OCI-LY3 (cell line): Measurements from ENCODE around the gene EHD3.

Experiments
- H2AFZ ChIP-seq: fragments of 200-600, 300-600 bp; shearing (Covaris generic); 2 replicates; pipeline ENCODE4 v1.6.0; 2014; ENCODE audit warnings: antibody characterized with exemption, low read depth, low read length
- H3K27ac ChIP-seq: fragments of 200-600, 300-600 bp; sonication (generic); 2 replicates; pipeline ENCODE4 v1.5.1; 2014; ENCODE audit warnings: mild to moderate bottlenecking, low read length, moderate library complexity, mixed read lengths
- H3K27me3 ChIP-seq: fragments of 200-600, 300-600 bp; sonication (generic); 2 replicates; pipeline ENCODE4 v1.6.1; 2014; ENCODE audit warnings: low read depth, low read length, mixed read lengths
- H3K36me3 ChIP-seq: fragments of 200-600, 300-600 bp; sonication (generic); replicated peaks from 2 replicates; pipeline ENCODE3; 2014; ENCODE audit warnings: low read depth, low read length, mixed read lengths
- H3K4me1 ChIP-seq: fragments of 300-600, 200-600 bp; sonication (generic); 2 replicates; pipeline ENCODE4 v1.6.1; 2014; ENCODE audit warnings: low read length, mixed read lengths
- H3K4me2 ChIP-seq: fragments of 200-600, 300-600 bp; sonication (generic); 2 replicates; pipeline ENCODE4 v1.6.1; 2014; ENCODE audit warnings: low read length, mixed read lengths
- H3K4me3 ChIP-seq: fragments of 300-600, 200-600 bp; sonication (generic); 2 replicates; pipeline ENCODE4 v1.5.1; 2014; ENCODE audit warnings: antibody characterized with exemption, mild to moderate bottlenecking, low read length, moderate library complexity
- H3K79me2 ChIP-seq: fragments of 300-600, 200-600 bp; shearing (Covaris generic); 2 replicates; pipeline ENCODE4 v1.6.1; 2014; ENCODE audit warnings: mild to moderate bottlenecking, low read length, mixed read lengths
- H3K9ac ChIP-seq: fragments of 300-600, 200-600 bp; shearing (Covaris generic); 2 replicates; pipeline ENCODE4 v1.6.0; 2014; ENCODE audit warnings: mild to moderate bottlenecking, low read length, moderate library complexity
- H3K9me3 ChIP-seq: fragments of 200-600, 300-600 bp; shearing (Covaris generic); 2 replicates; pipeline ENCODE4 v1.6.1; 2014; ENCODE audit warnings: low read length, mixed read lengths; ENCODE audit not compliant: insufficient read depth
- H4K20me1 ChIP-seq: fragments of 200-600, 300-600 bp; sonication (generic); 2 replicates; pipeline ENCODE4 v1.6.1; 2016; ENCODE audit warnings: low read length, mixed read lengths; ENCODE audit not compliant: insufficient read depth
- CTCF ChIP-seq: fragments of 200-600, 300-600 bp; sonication (generic); IDR thresholded peaks from 2 replicates; pipeline ENCODE4 v1.5.1; 2014; ENCODE audit warnings: antibody characterized with exemption, low read length, low read depth
- EZH2phosphoT487 ChIP-seq: fragments of 200-600 bp; shearing (Covaris generic); IDR thresholded peaks from 2 replicates; pipeline ENCODE4 v1.6.1; 2018; ENCODE audit warnings: antibody characterized with exemption, mixed run types, low read depth

The EHD3 gene

GRCh38 chr2:31287654-31288053 lies 53.7 kb downstream of the EHD3 start:
- H3K79me2 ChIP-seq = no peaks in the 10 kb centered on the region
- H4K20me1 ChIP-seq = no peaks in the 10 kb centered on the region

GRCh38 chr2:31294196-31294595 lies 60.2 kb downstream of the EHD3 start:
- H3K27me3 ChIP-seq = no peaks in the 10 kb centered on the region
- H4K20me1 ChIP-seq = no peaks in the 10 kb centered on the region
- no peak overlapping the region for H3K9ac ChIP-seq
- H3K27ac ChIP-seq = peak overlapping the region; percentile 48
- no peak overlapping the region; the same call in 1 of the 2 replicates for H3K4me3 ChIP-seq
- no peaks in the 10 kb centered on the region for H3K36me3 ChIP-seq
- H3K4me2 ChIP-seq = peak overlapping the region; percentile 60
- no peak overlapping the region for H2AFZ ChIP-seq
- no peaks in the 10 kb centered on the region for H3K9me3 ChIP-seq
- no peaks in the 10 kb centered on the region for H3K79me2 ChIP-seq
- H3K4me1 ChIP-seq = peaks cover 29% of the 10 kb centered on the region
- no peak for TF ChIP-seq CTCF
- TF ChIP-seq EZH2phosphoT487 = no peak

More at GRCh38 chr2:31287654-31288053, 53.7 kb downstream of the EHD3 start:
- peaks cover 3% of the 10 kb centered on the region; the same call in 1 of the 2 replicates for H3K4me1 ChIP-seq
- H3K27me3 ChIP-seq = no peaks in the 10 kb centered on the region
- H3K36me3 ChIP-seq = no peaks in the 10 kb centered on the region
- no peak overlapping the region for H3K4me2 ChIP-seq
- H3K9ac ChIP-seq = no peak overlapping the region
- H3K4me3 ChIP-seq = no peak overlapping the region
- TF ChIP-seq CTCF = no peak
- TF ChIP-seq EZH2phosphoT487 = no peak
- H3K9me3 ChIP-seq = no peaks in the 10 kb centered on the region
- H2AFZ ChIP-seq = no peak overlapping the region
- no peak overlapping the region for H3K27ac ChIP-seq

GRCh38 chr2:31296641-31297287 lies 62.8 kb downstream of the EHD3 start:
- peaks cover 35% of the 10 kb centered on the region for H3K4me1 ChIP-seq
- H3K4me2 ChIP-seq = no peak overlapping the region
- no peaks in the 10 kb centered on the region for H4K20me1 ChIP-seq
- no peak overlapping the region for H3K27ac ChIP-seq
- no peak overlapping the region for H2AFZ ChIP-seq
- H3K36me3 ChIP-seq = no peaks in the 10 kb centered on the region
- no peaks in the 10 kb centered on the region for H3K9me3 ChIP-seq
- H3K4me3 ChIP-seq = no peak overlapping the region
- H3K79me2 ChIP-seq = no peaks in the 10 kb centered on the region
- no peak for TF ChIP-seq EZH2phosphoT487
- TF ChIP-seq CTCF = no peak
- H3K9ac ChIP-seq = no peak overlapping the region
- H3K27me3 ChIP-seq = no peaks in the 10 kb centered on the region

GRCh38 chr2:31297751-31298150 lies 63.8 kb downstream of the EHD3 start:
- no peaks in the 10 kb centered on the region for H3K27me3 ChIP-seq
- peaks cover 35% of the 10 kb centered on the region for H3K4me1 ChIP-seq
- no peak overlapping the region for H3K4me3 ChIP-seq
- no peak overlapping the region for H3K27ac ChIP-seq
- H4K20me1 ChIP-seq = no peaks in the 10 kb centered on the region
- no peak overlapping the region for H3K9ac ChIP-seq
- 0 out of 2 replicates have a peak overlapping the region, but pooled peaks have one; percentile 24 for H2AFZ ChIP-seq
- TF ChIP-seq CTCF = no peak
- no peak for TF ChIP-seq EZH2phosphoT487
- no peaks in the 10 kb centered on the region for H3K9me3 ChIP-seq
- H3K4me2 ChIP-seq = no peak overlapping the region
- H3K36me3 ChIP-seq = no peaks in the 10 kb centered on the region
- H3K79me2 ChIP-seq = no peaks in the 10 kb centered on the region
